ENCODE measurements around the gene SIL1. TPM values are rescaled to one million over a fixed set of nuclear protein-coding genes. Genes with fewer than 3 reads are reported as not detected.
A peak's percentile ranks its signal among the peaks of the same experiment; 100 is the strongest.
"Not testable (repeated sequence)": the region's sequence is repeated elsewhere in the genome, so short reads cannot be mapped to it uniquely, and the experiment has no call there.

SIL1 gene
- total RNA-seq, 4 donors from 2014 or later: 20.3 to 39.2 (median 29.1) TPM

- peaks cover 22 to 43% (median 38%) of the 10 kb centered on the region in 4 donors for H3K4me1 ChIP-seq
- H3K9me3 ChIP-seq: no peaks in the 10 kb centered on the region
- H3K27me3 ChIP-seq: no peaks in the 10 kb centered on the region
- no peak overlapping the region for H3K4me3 ChIP-seq
- TF ChIP-seq CTCF (IDR thresholded peaks at IDR 0.05) (no peak), EP300 (IDR thresholded peaks at IDR 0.05) (no peak), POLR2AphosphoS5 (IDR thresholded peaks at IDR 0.05) (no peak), POLR2A (IDR thresholded peaks at IDR 0.05; ENCODE audit: low read depth) (no peak)
- no peaks in the 10 kb centered on the region for H3K36me3 ChIP-seq
- 99% methylated on average over 3 of the region's 3 CpGs for WGBS
- no peak overlapping the region for H3K27ac ChIP-seq (replicated peaks in 1 of 4)
- no peak for DNase-seq (ENCODE audit: extremely low spot score)
- intact Hi-C loops (cut with DNase I): no loop called here
Measured at GRCh38 chr5:139194486-139194885, 3.7 kb downstream of the SIL1 start.

GRCh38 chr5:139193928-139194327, 4.2 kb downstream of the SIL1 start:
- 81% methylated on average over 1 of the region's 1 CpG for WGBS
- intact Hi-C loops (cut with DNase I): no loop called here
- DNase-seq (ENCODE audit: extremely low spot score): no peak
- Histone ChIP-seq H3K27ac (replicated peaks in 1 of 4) (no peak overlapping the region), H3K27me3 (no peaks in the 10 kb centered on the region), H3K4me1 (peaks cover 22 to 42% (median 35%) of the 10 kb centered on the region in 4 donors), H3K4me3 (no peak overlapping the region), H3K9me3 (no peaks in the 10 kb centered on the region), H3K36me3 (no peaks in the 10 kb centered on the region)
- peak in 2 of 3 experiments; percentile 15 to 37 for TF ChIP-seq CTCF (IDR thresholded peaks at IDR 0.05)
- TF ChIP-seq POLR2A (IDR thresholded peaks at IDR 0.05; ENCODE audit: low read depth): no peak
- no peak for TF ChIP-seq EP300 (IDR thresholded peaks at IDR 0.05)

GRCh38 chr5:139192906-139193305, 5.3 kb downstream of the SIL1 start:
- intact Hi-C loops (cut with DNase I); H3K27me3 ChIP-seq; DNase-seq (ENCODE audit: extremely low spot score); H3K36me3 ChIP-seq; H3K4me3 ChIP-seq; H3K27ac ChIP-seq (replicated peaks in 1 of 4); H3K9me3 ChIP-seq: not testable (repeated sequence)
- 90% methylated on average over 4 of the region's 4 CpGs for WGBS
- peaks cover 17 to 43% (median 29%) of the 10 kb centered on the region in 4 donors for H3K4me1 ChIP-seq

- H3K9me3 ChIP-seq; intact Hi-C loops (cut with DNase I); H3K27me3 ChIP-seq; H3K36me3 ChIP-seq; H3K27ac ChIP-seq (replicated peaks in 1 of 4); H3K4me3 ChIP-seq; DNase-seq (ENCODE audit: extremely low spot score): not testable (repeated sequence)
- peaks cover 11 to 39% (median 24%) of the 10 kb centered on the region in 4 donors for H3K4me1 ChIP-seq
- 96% methylated on average over 3 of the region's 3 CpGs for WGBS
Measured at GRCh38 chr5:139191954-139192353, 6.2 kb downstream of the SIL1 start.

- no peaks in the 10 kb centered on the region for H3K36me3 ChIP-seq
- H3K9me3 ChIP-seq: no peaks in the 10 kb centered on the region
- DNase-seq (ENCODE audit: extremely low spot score): no peak
- 23% methylated on average over 3 of the region's 3 CpGs for WGBS
- H3K4me1 ChIP-seq: peaks cover 18 to 47% (median 35%) of the 10 kb centered on the region in 4 donors
- no peaks in the 10 kb centered on the region for H3K27me3 ChIP-seq
- intact Hi-C loops (cut with DNase I): no loop called here
- H3K27ac ChIP-seq (replicated peaks in 1 of 4): peak overlapping the region; percentile 46 to 59 (median 54)
- H3K4me3 ChIP-seq: no peak overlapping the region
- TF ChIP-seq EP300 (IDR thresholded peaks at IDR 0.05) (no peak), POLR2A (IDR thresholded peaks at IDR 0.05; ENCODE audit: low read depth) (no peak), CTCF (IDR thresholded peaks at IDR 0.05) (no peak), POLR2AphosphoS5 (IDR thresholded peaks at IDR 0.05) (no peak)
Measured at GRCh38 chr5:139190125-139190524, 8.0 kb downstream of the SIL1 start.

- 86% methylated on average over 5 of the region's 5 CpGs for WGBS
- H3K36me3 ChIP-seq: no peaks in the 10 kb centered on the region
- no peaks in the 10 kb centered on the region for H3K9me3 ChIP-seq
- no peaks in the 10 kb centered on the region for H3K27me3 ChIP-seq
- no peak overlapping the region for H3K4me3 ChIP-seq
- no peak overlapping the region for H3K27ac ChIP-seq (replicated peaks in 1 of 4)
- TF ChIP-seq EP300 (IDR thresholded peaks at IDR 0.05): no peak
- TF ChIP-seq POLR2AphosphoS5 (IDR thresholded peaks at IDR 0.05): no peak
- no peak for TF ChIP-seq POLR2A (IDR thresholded peaks at IDR 0.05; ENCODE audit: low read depth)
- TF ChIP-seq CTCF (IDR thresholded peaks at IDR 0.05): no peak
- intact Hi-C loops (cut with DNase I): loop anchor here (5.0 kb wide), 1 partner anchor 41 kb away; no protein-coding TSS in a partner anchor
- peaks cover 23 to 61% (median 49%) of the 10 kb centered on the region in 4 donors for H3K4me1 ChIP-seq
- DNase-seq (ENCODE audit: extremely low spot score): no peak
Measured at GRCh38 chr5:139188558-139189270, 9.5 kb downstream of the SIL1 start.

All from esophagus muscularis mucosa (tissue), 4 donors.